Measurements from ENCODE around the gene OIT3. TPM values are rescaled to one million over a fixed set of nuclear protein-coding genes. Genes with fewer than 3 reads are reported as not detected.

OIT3 gene
- total RNA-seq, 4 donors from 2014 or later, result not detected

- Histone ChIP-seq H3K36me3 (no peaks in the 10 kb centered on the region), H3K27ac (replicated peaks in 1 of 4) (no peak overlapping the region), H3K4me3 (no peak overlapping the region), H3K27me3 (peaks cover 0 to 6% (median 0%) of the 10 kb centered on the region in 4 donors), H3K9me3 (no peaks in the 10 kb centered on the region), H3K4me1 (no peaks in the 10 kb centered on the region)
- 82% methylated on average over 2 of the region's 2 CpGs for WGBS
- TF ChIP-seq POLR2A (IDR thresholded peaks at IDR 0.05; ENCODE audit: low read depth) (no peak), POLR2AphosphoS5 (IDR thresholded peaks at IDR 0.05) (no peak), CTCF (IDR thresholded peaks at IDR 0.05) (no peak), EP300 (IDR thresholded peaks at IDR 0.05) (no peak)
- intact Hi-C loops (cut with DNase I), result no loop called here
- no peak for DNase-seq (ENCODE audit: extremely low spot score)
Measured at GRCh38 chr10:72943498-72944234, 50.1 kb downstream of the OIT3 start.

- 100% methylated on average over 1 of the region's 1 CpG for WGBS
- Histone ChIP-seq H3K9me3 (no peaks in the 10 kb centered on the region), H3K27me3 (peaks cover 0 to 18% (median 0%) of the 10 kb centered on the region in 4 donors), H3K4me3 (no peak overlapping the region), H3K36me3 (no peaks in the 10 kb centered on the region), H3K4me1 (peaks cover 0 to 2% (median 0%) of the 10 kb centered on the region in 4 donors), H3K27ac (replicated peaks in 1 of 4) (no peak overlapping the region)
- TF ChIP-seq POLR2AphosphoS5 (IDR thresholded peaks at IDR 0.05), result no peak
- TF ChIP-seq POLR2A (IDR thresholded peaks at IDR 0.05; ENCODE audit: low read depth), result no peak
- TF ChIP-seq EP300 (IDR thresholded peaks at IDR 0.05), result no peak
- TF ChIP-seq CTCF (IDR thresholded peaks at IDR 0.05), result no peak
- intact Hi-C loops (cut with DNase I), result no loop called here
- no peak for DNase-seq (ENCODE audit: extremely low spot score)
Measured at GRCh38 chr10:72946963-72947362, 53.4 kb downstream of the OIT3 start.

- TF ChIP-seq CTCF (IDR thresholded peaks at IDR 0.05), result no peak
- Histone ChIP-seq H3K27ac (replicated peaks in 1 of 4) (no peak overlapping the region), H3K36me3 (no peaks in the 10 kb centered on the region), H3K27me3 (peaks cover 0 to 22% (median 0%) of the 10 kb centered on the region in 4 donors), H3K4me3 (no peak overlapping the region), H3K4me1 (peaks cover 0 to 2% (median 0%) of the 10 kb centered on the region in 4 donors), H3K9me3 (no peaks in the 10 kb centered on the region)
- 58% methylated on average over 6 of the region's 6 CpGs for WGBS
- intact Hi-C loops (cut with DNase I), result no loop called here
- no peak for DNase-seq (ENCODE audit: extremely low spot score)
Measured at GRCh38 chr10:72948762-72949161, 55.2 kb downstream of the OIT3 start.

GRCh38 chr10:72951760-72952159 lies 58.2 kb downstream of the OIT3 start:
- Histone ChIP-seq H3K4me1 (peaks cover 0 to 7% (median 0%) of the 10 kb centered on the region in 4 donors), H3K36me3 (no peaks in the 10 kb centered on the region), H3K4me3 (no peak overlapping the region), H3K27me3 (peaks cover 0 to 22% (median 0%) of the 10 kb centered on the region in 4 donors), H3K27ac (replicated peaks in 1 of 4) (no peak overlapping the region), H3K9me3 (no peaks in the 10 kb centered on the region)
- TF ChIP-seq EP300 (IDR thresholded peaks at IDR 0.05), result no peak
- TF ChIP-seq POLR2A (IDR thresholded peaks at IDR 0.05; ENCODE audit: low read depth), result no peak
- no peak for TF ChIP-seq CTCF (IDR thresholded peaks at IDR 0.05)
- TF ChIP-seq POLR2AphosphoS5 (IDR thresholded peaks at IDR 0.05), result no peak
- 87% methylated on average over 3 of the region's 3 CpGs for WGBS
- no peak for DNase-seq (ENCODE audit: extremely low spot score)
- intact Hi-C loops (cut with DNase I), result no loop called here

- WGBS, result 88% methylated on average over 6 of the region's 6 CpGs
- intact Hi-C loops (cut with DNase I), result no loop called here
Measured at GRCh38 chr10:72952189-72952588, 58.6 kb downstream of the OIT3 start.

More at GRCh38 chr10:72952189-72952588, 58.6 kb downstream of the OIT3 start:
- DNase-seq (ENCODE audit: extremely low spot score), result no peak
- Histone ChIP-seq H3K4me1 (peaks cover 0 to 7% (median 0%) of the 10 kb centered on the region in 4 donors), H3K27ac (replicated peaks in 1 of 4) (no peak overlapping the region), H3K27me3 (peaks cover 0 to 22% (median 0%) of the 10 kb centered on the region in 4 donors), H3K36me3 (no peaks in the 10 kb centered on the region), H3K9me3 (no peaks in the 10 kb centered on the region), H3K4me3 (no peak overlapping the region)
- no peak for TF ChIP-seq POLR2AphosphoS5 (IDR thresholded peaks at IDR 0.05)
- TF ChIP-seq POLR2A (IDR thresholded peaks at IDR 0.05; ENCODE audit: low read depth), result no peak
- no peak for TF ChIP-seq CTCF (IDR thresholded peaks at IDR 0.05)
- TF ChIP-seq EP300 (IDR thresholded peaks at IDR 0.05), result no peak

Measured in esophagus muscularis mucosa (tissue), 4 donors.